Measurements from ENCODE around the gene LRRC4B. TPM values are rescaled to one million over a fixed set of nuclear protein-coding genes. Genes with fewer than 3 reads are reported as not detected.
"Not testable (repeated sequence)": the region's sequence is repeated elsewhere in the genome, so short reads cannot be mapped to it uniquely, and the experiment has no call there.

Gene LRRC4B
- total and polyA plus RNA-seq, 11 donors, result 0.35 to 2.4 (median 0.97) TPM

GRCh38 chr19:50607388-50607787 lies 39.2 kb upstream of the LRRC4B start:
- H3K36me3 ChIP-seq, result no peaks in the 10 kb centered on the region
- ATAC-seq (no peak), DNase-seq (no peak)
- no peak overlapping the region for H3K27ac ChIP-seq
- H3K27me3 ChIP-seq, result peaks cover 0 to 53% (median 18%) of the 10 kb centered on the region in 9 donors
- intact Hi-C loops (cut with DNase I), result no loop called here
- peaks cover 0 to 4% (median 0%) of the 10 kb centered on the region in 12 donors for H3K4me1 ChIP-seq
- no peaks in the 10 kb centered on the region for H3K9me3 ChIP-seq
- H3K4me3 ChIP-seq, result no peak overlapping the region
- TF ChIP-seq CTCF (IDR thresholded peaks at IDR 0.05), result no peak
- no peak for TF ChIP-seq POLR2A (IDR thresholded peaks at IDR 0.05)
- WGBS, 4 donors, result 57 to 74% (median 70%) methylated on average over 20 of the region's 20 CpGs

DNA sequence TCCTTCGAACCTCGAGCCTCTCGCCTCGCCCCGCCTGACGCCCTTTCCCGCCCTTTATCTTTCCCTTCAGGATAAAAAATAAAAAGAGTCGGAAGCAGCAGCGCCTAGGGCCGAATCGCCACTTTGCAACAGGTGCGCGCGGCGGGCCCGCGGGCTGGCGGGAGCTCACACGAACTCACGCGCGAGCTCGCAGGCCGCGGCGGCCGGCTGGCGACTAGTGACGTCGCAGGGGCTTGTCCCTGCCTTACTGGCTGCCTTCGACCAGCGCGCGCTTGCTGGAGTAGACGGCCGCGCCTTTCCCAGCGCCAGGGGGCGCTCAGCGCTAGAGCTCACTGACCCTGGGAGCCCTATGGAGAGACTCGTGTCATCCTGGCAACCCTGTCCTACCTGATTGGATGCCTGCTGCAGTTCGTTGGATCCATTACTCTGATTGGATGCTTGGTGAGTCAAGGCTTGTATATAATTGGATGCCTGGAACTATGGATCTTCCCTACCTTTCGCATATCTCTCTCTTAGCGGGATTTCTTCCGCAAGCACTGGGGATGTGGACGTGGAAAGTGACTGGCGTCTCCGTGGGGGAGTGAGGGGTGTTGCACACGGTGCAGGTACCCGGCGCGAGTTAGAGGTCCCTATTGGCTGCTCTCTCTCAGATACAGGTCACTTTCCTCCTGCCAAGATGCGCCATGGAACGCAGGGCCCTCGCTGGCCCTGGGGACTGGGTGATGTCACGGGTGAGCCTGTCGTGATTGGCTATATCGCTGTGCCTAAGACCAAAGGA lies 38.0 kb upstream of the LRRC4B start:
- WGBS, 4 donors, result 31 to 37% (median 35%) methylated on average over 47 to 49 of the region's 58 CpGs
- H3K4me3 ChIP-seq; intact Hi-C loops (cut with DNase I); H3K4me1 ChIP-seq; H3K27ac ChIP-seq; H3K36me3 ChIP-seq; DNase-seq; H3K9me3 ChIP-seq: not testable (repeated sequence)
- peaks cover 0 to 60% (median 21%) of the 10 kb centered on the region in 9 donors for H3K27me3 ChIP-seq
- TF ChIP-seq CTCF (IDR thresholded peaks at IDR 0.05), result peak in 2 of 12 donors; percentile 7 to 24
- peak in 1 of 4 donors; percentile 60 for ATAC-seq

DNA sequence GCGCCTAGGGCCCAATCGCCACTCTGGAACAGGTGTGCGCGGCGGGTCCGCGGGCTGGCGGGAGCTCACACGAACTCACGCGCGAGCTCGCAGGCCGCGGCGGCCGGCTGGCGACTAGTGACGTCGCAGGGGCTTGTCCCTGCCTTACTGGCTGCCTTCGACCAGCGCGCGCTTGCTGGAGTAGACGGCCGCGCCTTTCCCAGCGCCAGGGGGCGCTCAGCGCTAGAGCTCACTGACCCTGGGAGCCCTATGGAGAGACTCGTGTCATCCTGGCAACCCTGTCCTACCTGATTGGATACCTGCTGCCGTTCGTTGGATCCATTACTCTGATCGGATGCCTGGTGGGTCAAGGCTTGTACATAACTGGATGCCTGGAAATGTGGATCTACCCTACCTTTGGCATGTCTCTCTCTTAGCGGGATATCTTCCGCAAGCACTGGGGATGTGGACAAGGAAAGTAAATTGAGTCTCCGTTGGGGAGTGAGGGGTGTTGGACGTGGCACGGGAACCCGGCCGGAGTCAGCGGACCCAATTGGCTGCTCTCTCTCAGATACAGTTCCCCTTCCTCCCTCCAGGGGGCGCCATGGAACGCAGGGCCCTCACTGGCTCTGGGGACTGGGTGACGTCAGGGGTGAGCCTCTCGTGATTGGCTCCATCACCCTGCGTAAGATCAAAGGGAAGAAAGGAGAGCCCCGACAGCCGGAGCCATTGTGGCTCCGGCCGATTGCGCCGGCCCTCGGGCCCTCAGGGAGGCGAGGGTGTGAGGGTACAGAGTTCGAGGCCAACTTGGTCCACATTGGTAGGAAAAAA lies 36.2 kb upstream of the LRRC4B start:
- H3K4me3 ChIP-seq; H3K4me1 ChIP-seq; H3K27ac ChIP-seq; intact Hi-C loops (cut with DNase I); H3K9me3 ChIP-seq; H3K36me3 ChIP-seq; DNase-seq: not testable (repeated sequence)
- peak in 1 of 4 donors; percentile 49 for ATAC-seq
- WGBS, 4 donors, result 40 to 47% (median 44%) methylated on average over 38 to 48 of the region's 56 CpGs
- peaks cover 0 to 71% (median 26%) of the 10 kb centered on the region in 9 donors for H3K27me3 ChIP-seq

DNA sequence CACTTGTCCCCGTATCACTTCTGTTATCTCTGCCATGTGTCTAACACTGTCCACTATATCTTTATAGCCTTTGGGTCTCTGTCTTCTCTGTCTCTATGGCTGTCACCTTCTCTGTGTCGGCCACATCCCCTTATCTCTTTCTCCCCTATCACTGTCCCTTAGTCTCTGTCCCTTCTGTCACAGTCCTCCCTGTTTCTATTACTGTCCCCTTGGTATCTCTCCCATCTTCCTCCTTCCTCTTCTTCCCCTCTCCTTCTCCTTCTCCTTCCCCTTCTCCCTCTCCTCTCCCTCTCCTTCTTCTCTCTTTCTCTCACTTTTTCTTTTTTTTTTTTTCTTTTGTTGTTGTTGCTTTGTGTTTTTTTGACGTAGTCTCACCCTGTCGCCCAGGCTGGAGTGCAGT lies 34.7 kb upstream of the LRRC4B start:
- no peak overlapping the region for H3K27ac ChIP-seq
- H3K4me1 ChIP-seq, result peaks cover 0 to 4% (median 0%) of the 10 kb centered on the region in 12 donors
- TF ChIP-seq POLR2A (IDR thresholded peaks at IDR 0.05) (no peak), CTCF (IDR thresholded peaks at IDR 0.05) (no peak)
- no peak for ATAC-seq
- H3K9me3 ChIP-seq, result no peaks in the 10 kb centered on the region
- intact Hi-C loops (cut with DNase I), result no loop called here
- peaks cover 0 to 73% (median 26%) of the 10 kb centered on the region in 9 donors for H3K27me3 ChIP-seq
- H3K4me3 ChIP-seq, result no peak overlapping the region
- no peaks in the 10 kb centered on the region for H3K36me3 ChIP-seq
- WGBS, 4 donors, result 54 to 61% (median 56%) methylated on average over 4 of the region's 4 CpGs
- DNase-seq, result no peak

Measured in heart left ventricle (tissue), 16 donors.